ENCODE results near the gene MOCS1.

Gene MOCS1

DNA sequence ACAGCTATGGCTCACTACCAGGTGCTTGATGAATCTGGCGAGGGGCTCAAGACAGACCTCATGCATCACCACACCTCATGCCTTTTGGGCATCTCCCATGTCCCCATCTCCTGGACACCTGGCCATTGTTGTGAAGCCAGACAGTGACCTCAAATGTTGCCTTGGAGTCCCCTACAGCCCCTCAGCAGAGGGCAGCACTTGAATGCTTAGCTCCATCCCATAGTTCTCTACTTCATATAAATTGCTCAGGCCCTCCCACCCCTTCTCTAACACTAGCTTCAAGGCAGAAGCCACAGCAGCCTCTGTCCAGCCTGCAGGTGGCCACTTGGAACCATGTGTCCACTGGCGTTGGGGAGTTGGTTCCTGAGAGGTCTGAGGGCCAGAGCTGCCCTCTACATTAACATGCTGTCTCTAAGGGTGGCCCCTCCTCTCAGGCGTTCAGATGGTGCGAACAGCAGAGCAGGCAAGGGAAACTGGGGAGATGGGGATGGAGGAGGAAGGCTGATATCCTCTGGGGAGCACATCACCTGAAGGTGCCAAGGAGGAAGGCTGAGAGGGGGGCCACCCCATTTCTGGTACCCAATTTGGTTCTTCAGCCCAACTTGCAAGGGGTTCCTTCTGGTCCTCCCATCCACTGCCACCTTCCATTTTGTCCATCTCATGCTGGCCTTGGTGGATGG is 31.3 kb downstream of the MOCS1 start:
- H3K18ac ChIP-seq (ENCODE audit: low read length), result no peak overlapping the region
- H3K4ac ChIP-seq (ENCODE audit: low read depth, low read length), result no peak overlapping the region
- no CpG with 5 or more reads among the region's 4 CpGs for WGBS (ENCODE audit: extremely low coverage, insufficient coverage, insufficient read length)
- no peak overlapping the region for H3K4me3 ChIP-seq (ENCODE audit: low read depth, low read length)
- no peak overlapping the region for H2BK120ac ChIP-seq (ENCODE audit: insufficient read depth, low read length, poor library complexity)
- no peak overlapping the region for H2AK5ac ChIP-seq (ENCODE audit: low read length)
- no peak overlapping the region for H2BK12ac ChIP-seq (ENCODE audit: low read length)
- no peak for DNase-seq
- no peak overlapping the region for H4K8ac ChIP-seq (ENCODE audit: low read depth, low read length)
- peaks cover 17 to 30% of the 10 kb centered on the region in 2 experiments for H3K36me3 ChIP-seq (ENCODE audit: control insufficient read depth in 1 of 2, insufficient read depth in 2 of 2, low read length in 2 of 2)
- no peak overlapping the region for H3K23ac ChIP-seq (ENCODE audit: low read length)
- H4K91ac ChIP-seq (ENCODE audit: low read depth, low read length), result no peak overlapping the region
- H2AFZ ChIP-seq (ENCODE audit: insufficient read depth, low read length, poor library complexity), result no peak overlapping the region
- H2BK5ac ChIP-seq (ENCODE audit: low read depth, low read length, poor library complexity), result no peak overlapping the region
- no peaks in the 10 kb centered on the region for H3K79me1 ChIP-seq (ENCODE audit: low read length)
- H3K9me3 ChIP-seq (ENCODE audit: insufficient read depth, low read depth, low read length), result peaks cover 3% of the 10 kb centered on the region
- no peaks in the 10 kb centered on the region for H3K79me2 ChIP-seq (ENCODE audit: control insufficient read depth, insufficient read depth, low read length, poor library complexity)
- no peak overlapping the region for H3K4me2 ChIP-seq (ENCODE audit: low read length)
- no peaks in the 10 kb centered on the region for H3K4me1 ChIP-seq (ENCODE audit: control insufficient read depth in 1 of 2, insufficient read depth in 2 of 2, low read length in 2 of 2)
- no peak overlapping the region for H3K27ac ChIP-seq (ENCODE audit: low read depth, low read length)
- H3K27me3 ChIP-seq (ENCODE audit: insufficient read depth, low read length), result no peaks in the 10 kb centered on the region
- H4K12ac ChIP-seq (ENCODE audit: low read depth, low read length), result no peak overlapping the region
- no peak overlapping the region for H3K14ac ChIP-seq (ENCODE audit: low read length)
- no peak overlapping the region for H3K9ac ChIP-seq (ENCODE audit: low read length)

DNA sequence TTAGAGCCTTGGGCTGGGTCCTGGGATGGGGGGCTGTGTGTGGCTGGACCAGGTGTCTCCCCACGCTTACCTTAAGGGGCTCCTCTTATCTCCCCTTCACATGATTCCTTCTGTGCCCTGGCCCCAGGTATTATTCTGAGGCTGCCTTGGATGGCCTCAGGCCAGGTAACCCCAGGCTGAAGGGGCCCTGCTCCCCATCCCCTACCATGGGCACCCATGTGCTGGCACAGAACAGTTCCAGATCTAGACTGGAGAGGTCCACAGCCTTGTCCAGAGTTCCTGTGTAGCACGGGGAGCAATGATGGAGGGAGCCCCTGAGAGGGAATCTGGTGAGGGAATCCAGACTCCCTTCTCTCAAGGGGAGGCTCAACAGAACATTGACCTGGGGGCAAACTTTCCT is 32.1 kb downstream of the MOCS1 start:
- Histone ChIP-seq H2BK5ac (ENCODE audit: low read depth, low read length, poor library complexity) (no peak overlapping the region), H3K18ac (ENCODE audit: low read length) (no peak overlapping the region), H3K36me3 (ENCODE audit: control insufficient read depth in 1 of 2, insufficient read depth in 2 of 2, low read length in 2 of 2) (peaks cover 17 to 30% of the 10 kb centered on the region in 2 experiments), H4K8ac (ENCODE audit: low read depth, low read length) (no peak overlapping the region), H4K91ac (ENCODE audit: low read depth, low read length) (no peak overlapping the region), H3K27me3 (ENCODE audit: insufficient read depth, low read length) (no peaks in the 10 kb centered on the region), H3K4ac (ENCODE audit: low read depth, low read length) (no peak overlapping the region), H3K27ac (ENCODE audit: low read depth, low read length) (no peak overlapping the region), H3K9me3 (ENCODE audit: insufficient read depth, low read depth, low read length) (peaks cover 3% of the 10 kb centered on the region), H3K23ac (ENCODE audit: low read length) (no peak overlapping the region), H3K79me1 (ENCODE audit: low read length) (no peaks in the 10 kb centered on the region), H3K9ac (ENCODE audit: low read length) (no peak overlapping the region), H4K12ac (ENCODE audit: low read depth, low read length) (no peak overlapping the region), H2BK12ac (ENCODE audit: low read length) (no peak overlapping the region), H3K4me1 (ENCODE audit: control insufficient read depth in 1 of 2, insufficient read depth in 2 of 2, low read length in 2 of 2) (no peaks in the 10 kb centered on the region), H2AFZ (ENCODE audit: insufficient read depth, low read length, poor library complexity) (no peak overlapping the region), H2AK5ac (ENCODE audit: low read length) (no peak overlapping the region), H3K79me2 (ENCODE audit: control insufficient read depth, insufficient read depth, low read length, poor library complexity) (no peaks in the 10 kb centered on the region), H3K4me3 (ENCODE audit: low read depth, low read length) (no peak overlapping the region), H3K14ac (ENCODE audit: low read length) (no peak overlapping the region), H3K4me2 (ENCODE audit: low read length) (no peak overlapping the region), H2BK120ac (ENCODE audit: insufficient read depth, low read length, poor library complexity) (no peak overlapping the region)
- WGBS (ENCODE audit: extremely low coverage, insufficient coverage, insufficient read length), result no CpG with 5 or more reads among the region's 2 CpGs
- DNase-seq, result no peak

- H2AK5ac ChIP-seq (ENCODE audit: low read length), result no peak overlapping the region
- H3K4me3 ChIP-seq (ENCODE audit: low read depth, low read length), result no peak overlapping the region
- no peak overlapping the region for H3K23ac ChIP-seq (ENCODE audit: low read length)
- H3K9me3 ChIP-seq (ENCODE audit: insufficient read depth, low read depth, low read length), result peaks cover 3% of the 10 kb centered on the region
- H4K12ac ChIP-seq (ENCODE audit: low read depth, low read length), result no peak overlapping the region
- no peak overlapping the region for H3K4me2 ChIP-seq (ENCODE audit: low read length)
- H3K18ac ChIP-seq (ENCODE audit: low read length), result no peak overlapping the region
- no peaks in the 10 kb centered on the region for H3K79me1 ChIP-seq (ENCODE audit: low read length)
- H3K27ac ChIP-seq (ENCODE audit: low read depth, low read length), result no peak overlapping the region
- no CpG with 5 or more reads among the region's 19 CpGs for WGBS (ENCODE audit: extremely low coverage, insufficient coverage, insufficient read length)
- peaks cover 17 to 32% of the 10 kb centered on the region in 2 experiments for H3K36me3 ChIP-seq (ENCODE audit: control insufficient read depth in 1 of 2, insufficient read depth in 2 of 2, low read length in 2 of 2)
- no peak overlapping the region for H2BK12ac ChIP-seq (ENCODE audit: low read length)
- H3K14ac ChIP-seq (ENCODE audit: low read length), result no peak overlapping the region
- no peak overlapping the region for H2BK120ac ChIP-seq (ENCODE audit: insufficient read depth, low read length, poor library complexity)
- H4K91ac ChIP-seq (ENCODE audit: low read depth, low read length), result no peak overlapping the region
- no peaks in the 10 kb centered on the region for H3K27me3 ChIP-seq (ENCODE audit: insufficient read depth, low read length)
- no peak overlapping the region for H4K8ac ChIP-seq (ENCODE audit: low read depth, low read length)
- H3K4ac ChIP-seq (ENCODE audit: low read depth, low read length), result no peak overlapping the region
- DNase-seq, result no peak
- H3K79me2 ChIP-seq (ENCODE audit: control insufficient read depth, insufficient read depth, low read length, poor library complexity), result no peaks in the 10 kb centered on the region
- H2AFZ ChIP-seq (ENCODE audit: insufficient read depth, low read length, poor library complexity), result no peak overlapping the region
- no peak overlapping the region for H3K9ac ChIP-seq (ENCODE audit: low read length)
- no peak overlapping the region for H2BK5ac ChIP-seq (ENCODE audit: low read depth, low read length, poor library complexity)
- H3K4me1 ChIP-seq (ENCODE audit: control insufficient read depth in 1 of 2, insufficient read depth in 2 of 2, low read length in 2 of 2), result no peaks in the 10 kb centered on the region
Measured at GRCh38 chr6:39901670-39902069, 32.6 kb downstream of the MOCS1 start.

DNA sequence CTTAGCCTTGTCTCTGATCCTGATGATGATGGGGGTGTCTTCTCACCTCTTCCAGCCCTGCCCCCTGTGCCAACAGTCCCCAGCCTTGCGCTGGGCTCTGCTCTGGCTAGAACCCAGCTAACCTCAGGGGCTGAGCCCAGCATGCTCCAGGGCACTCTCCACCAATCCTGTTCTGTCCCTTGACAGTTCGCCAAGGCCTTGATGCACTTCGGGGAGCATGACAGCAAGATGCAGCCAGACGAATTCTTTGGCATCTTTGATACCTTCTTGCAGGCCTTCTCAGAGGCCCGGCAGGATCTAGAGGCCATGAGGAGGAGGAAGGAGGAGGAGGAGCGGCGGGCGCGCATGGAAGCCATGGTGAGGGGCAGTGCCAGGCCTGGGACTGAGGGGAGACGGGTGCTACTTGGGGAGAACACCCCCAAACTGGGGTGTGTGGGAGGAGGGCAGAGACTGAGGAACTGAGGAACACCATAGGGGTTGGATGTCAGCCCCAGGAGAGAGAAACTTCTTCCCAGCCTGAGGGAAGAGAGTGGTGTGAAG is 33.1 kb downstream of the MOCS1 start:
- Histone ChIP-seq H3K79me2 (ENCODE audit: control insufficient read depth, insufficient read depth, low read length, poor library complexity) (no peaks in the 10 kb centered on the region), H2AFZ (ENCODE audit: insufficient read depth, low read length, poor library complexity) (no peak overlapping the region), H3K27ac (ENCODE audit: low read depth, low read length) (no peak overlapping the region), H2BK5ac (ENCODE audit: low read depth, low read length, poor library complexity) (no peak overlapping the region), H2BK120ac (ENCODE audit: insufficient read depth, low read length, poor library complexity) (no peak overlapping the region), H3K4ac (ENCODE audit: low read depth, low read length) (no peak overlapping the region), H2AK5ac (ENCODE audit: low read length) (no peak overlapping the region), H3K4me3 (ENCODE audit: low read depth, low read length) (no peak overlapping the region), H3K4me1 (ENCODE audit: control insufficient read depth in 1 of 2, insufficient read depth in 2 of 2, low read length in 2 of 2) (no peaks in the 10 kb centered on the region), H2BK12ac (ENCODE audit: low read length) (no peak overlapping the region), H4K12ac (ENCODE audit: low read depth, low read length) (no peak overlapping the region), H3K23ac (ENCODE audit: low read length) (no peak overlapping the region), H3K9me3 (ENCODE audit: insufficient read depth, low read depth, low read length) (peaks cover 3% of the 10 kb centered on the region), H3K36me3 (ENCODE audit: control insufficient read depth in 1 of 2, insufficient read depth in 2 of 2, low read length in 2 of 2) (peaks cover 20 to 29% of the 10 kb centered on the region in 2 experiments), H3K14ac (ENCODE audit: low read length) (no peak overlapping the region), H4K91ac (ENCODE audit: low read depth, low read length) (no peak overlapping the region), H3K79me1 (ENCODE audit: low read length) (no peaks in the 10 kb centered on the region), H3K4me2 (ENCODE audit: low read length) (no peak overlapping the region), H3K9ac (ENCODE audit: low read length) (no peak overlapping the region), H4K8ac (ENCODE audit: low read depth, low read length) (no peak overlapping the region), H3K18ac (ENCODE audit: low read length) (no peak overlapping the region), H3K27me3 (ENCODE audit: insufficient read depth, low read length) (no peaks in the 10 kb centered on the region)
- DNase-seq, result no peak
- no CpG with 5 or more reads among the region's 10 CpGs for WGBS (ENCODE audit: extremely low coverage, insufficient coverage, insufficient read length)

All from trophoblast cell (in vitro differentiated cells and primary cell).